HL-60 (cell line): ENCODE results near the gene LRP6.
A peak's percentile ranks its signal among the peaks of the same experiment; 100 is the strongest.

ENCODE experiments used
- DNase-seq, 2 experiments: peaks; one replicate each; pipeline ENCODE4 v3.0.0-alpha.2; 2010 to 2020; ENCODE audit warnings: low read depth in 1 of 2, low spot score in 1 of 2
- H3K27ac ChIP-seq: fragments of 250-450 bp; sonication (Bioruptor Pico); replicated peaks from 2 replicates; pipeline ENCODE4 v1.5.1; 2020; ENCODE audit warnings: mild to moderate bottlenecking, moderate library complexity
- H3K27me3 ChIP-seq: fragments of 250-450 bp; sonication (Bioruptor Pico); 2 replicates; pipeline ENCODE4 v1.5.1; 2021; ENCODE audit warnings: mild to moderate bottlenecking, moderate library complexity; ENCODE audit not compliant: insufficient read depth, poor library complexity, severe bottlenecking
- H3K4me3 ChIP-seq: replicated peaks from 2 replicates; pipeline ENCODE4 v1.5.1; 2011; ENCODE audit warnings: mild to moderate bottlenecking, control low read depth, low read length; ENCODE audit not compliant: insufficient read depth
- GABPA ChIP-seq: IDR thresholded peaks from 2 replicates; pipeline ENCODE4 v1.6.1; 2012; ENCODE audit warnings: low read depth
- POLR2AphosphoS5 ChIP-seq: IDR thresholded peaks from 2 replicates; pipeline ENCODE4 v1.6.1; 2012; ENCODE audit warnings: low read depth
- SPI1 ChIP-seq: IDR thresholded peaks from 2 replicates; pipeline ENCODE4 v1.6.1; 2012; ENCODE audit warnings: low read depth, mild to moderate bottlenecking, borderline replicate concordance
- TF ChIP-seq, protein P1 (sequence below): IDR thresholded peaks from 2 replicates; pipeline ENCODE4 v1.6.1; 2012; ENCODE audit warnings: low read depth; ENCODE audit not compliant: insufficient replicate concordance
- TF ChIP-seq, protein P2 (sequence below): IDR thresholded peaks from one replicate; pipeline ENCODE4 v1.5.1; 2011; ENCODE audit warnings: low read length, control low read depth, inconsistent platforms; ENCODE audit not compliant: insufficient read depth

Gene LRP6

GRCh38 chr12:12216349-12217017 lies 50.4 kb downstream of the LRP6 start:
- Histone ChIP-seq H3K4me3 (no peak overlapping the region), H3K27ac (no peak overlapping the region), H3K27me3 (peaks cover 2% of the 10 kb centered on the region)
- TF ChIP-seq POLR2AphosphoS5, result no peak
- TF ChIP-seq, protein P1, sequence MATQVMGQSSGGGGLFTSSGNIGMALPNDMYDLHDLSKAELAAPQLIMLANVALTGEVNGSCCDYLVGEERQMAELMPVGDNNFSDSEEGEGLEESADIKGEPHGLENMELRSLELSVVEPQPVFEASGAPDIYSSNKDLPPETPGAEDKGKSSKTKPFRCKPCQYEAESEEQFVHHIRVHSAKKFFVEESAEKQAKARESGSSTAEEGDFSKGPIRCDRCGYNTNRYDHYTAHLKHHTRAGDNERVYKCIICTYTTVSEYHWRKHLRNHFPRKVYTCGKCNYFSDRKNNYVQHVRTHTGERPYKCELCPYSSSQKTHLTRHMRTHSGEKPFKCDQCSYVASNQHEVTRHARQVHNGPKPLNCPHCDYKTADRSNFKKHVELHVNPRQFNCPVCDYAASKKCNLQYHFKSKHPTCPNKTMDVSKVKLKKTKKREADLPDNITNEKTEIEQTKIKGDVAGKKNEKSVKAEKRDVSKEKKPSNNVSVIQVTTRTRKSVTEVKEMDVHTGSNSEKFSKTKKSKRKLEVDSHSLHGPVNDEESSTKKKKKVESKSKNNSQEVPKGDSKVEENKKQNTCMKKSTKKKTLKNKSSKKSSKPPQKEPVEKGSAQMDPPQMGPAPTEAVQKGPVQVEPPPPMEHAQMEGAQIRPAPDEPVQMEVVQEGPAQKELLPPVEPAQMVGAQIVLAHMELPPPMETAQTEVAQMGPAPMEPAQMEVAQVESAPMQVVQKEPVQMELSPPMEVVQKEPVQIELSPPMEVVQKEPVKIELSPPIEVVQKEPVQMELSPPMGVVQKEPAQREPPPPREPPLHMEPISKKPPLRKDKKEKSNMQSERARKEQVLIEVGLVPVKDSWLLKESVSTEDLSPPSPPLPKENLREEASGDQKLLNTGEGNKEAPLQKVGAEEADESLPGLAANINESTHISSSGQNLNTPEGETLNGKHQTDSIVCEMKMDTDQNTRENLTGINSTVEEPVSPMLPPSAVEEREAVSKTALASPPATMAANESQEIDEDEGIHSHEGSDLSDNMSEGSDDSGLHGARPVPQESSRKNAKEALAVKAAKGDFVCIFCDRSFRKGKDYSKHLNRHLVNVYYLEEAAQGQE, result no peak
- DNase-seq, result peak in 1 of 2 experiments; percentile 3

DNA sequence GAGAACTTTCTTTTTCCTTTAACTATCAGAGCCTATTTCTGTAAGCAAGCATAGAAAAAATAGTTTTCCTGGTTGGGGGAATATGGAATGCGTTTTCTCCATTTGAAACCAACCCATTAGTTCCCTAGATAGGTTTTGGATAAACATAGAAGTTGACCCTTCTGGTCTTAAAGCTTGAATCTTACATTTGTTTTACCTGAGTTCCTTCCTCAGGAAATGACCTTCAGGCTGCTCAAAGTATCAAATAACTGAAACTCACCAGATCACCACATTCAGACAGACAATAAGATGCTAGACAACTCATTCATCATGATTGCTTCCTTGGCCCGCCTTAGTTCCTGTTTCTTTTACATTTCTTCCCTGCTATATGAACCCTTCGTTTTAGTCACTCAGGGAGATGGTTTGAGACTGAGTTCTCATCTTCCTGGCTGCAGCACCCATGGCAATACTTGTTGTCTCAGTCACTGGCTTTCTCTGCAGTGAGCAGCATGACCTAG lies 52.2 kb downstream of the LRP6 start:
- Histone ChIP-seq H3K27ac (no peak overlapping the region), H3K27me3 (peaks cover 6% of the 10 kb centered on the region), H3K4me3 (no peak overlapping the region)
- TF ChIP-seq, protein P2, sequence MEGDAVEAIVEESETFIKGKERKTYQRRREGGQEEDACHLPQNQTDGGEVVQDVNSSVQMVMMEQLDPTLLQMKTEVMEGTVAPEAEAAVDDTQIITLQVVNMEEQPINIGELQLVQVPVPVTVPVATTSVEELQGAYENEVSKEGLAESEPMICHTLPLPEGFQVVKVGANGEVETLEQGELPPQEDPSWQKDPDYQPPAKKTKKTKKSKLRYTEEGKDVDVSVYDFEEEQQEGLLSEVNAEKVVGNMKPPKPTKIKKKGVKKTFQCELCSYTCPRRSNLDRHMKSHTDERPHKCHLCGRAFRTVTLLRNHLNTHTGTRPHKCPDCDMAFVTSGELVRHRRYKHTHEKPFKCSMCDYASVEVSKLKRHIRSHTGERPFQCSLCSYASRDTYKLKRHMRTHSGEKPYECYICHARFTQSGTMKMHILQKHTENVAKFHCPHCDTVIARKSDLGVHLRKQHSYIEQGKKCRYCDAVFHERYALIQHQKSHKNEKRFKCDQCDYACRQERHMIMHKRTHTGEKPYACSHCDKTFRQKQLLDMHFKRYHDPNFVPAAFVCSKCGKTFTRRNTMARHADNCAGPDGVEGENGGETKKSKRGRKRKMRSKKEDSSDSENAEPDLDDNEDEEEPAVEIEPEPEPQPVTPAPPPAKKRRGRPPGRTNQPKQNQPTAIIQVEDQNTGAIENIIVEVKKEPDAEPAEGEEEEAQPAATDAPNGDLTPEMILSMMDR, result no peak
- TF ChIP-seq GABPA, result no peak
- no peak for TF ChIP-seq POLR2AphosphoS5
- no peak for DNase-seq

- TF ChIP-seq GABPA, result no peak
- no peak for TF ChIP-seq SPI1
- TF ChIP-seq, protein P2, result no peak
- TF ChIP-seq, protein P1, result no peak
- no peak for TF ChIP-seq POLR2AphosphoS5
- H3K4me3 ChIP-seq, result no peak overlapping the region
- no peak overlapping the region for H3K27ac ChIP-seq
- peaks cover 7% of the 10 kb centered on the region for H3K27me3 ChIP-seq
- no peak for DNase-seq
These were observed 52.6 kb downstream of the LRP6 start for GRCh38 chr12:12214201-12214600.

GRCh38 chr12:12212769-12213168 lies 54.1 kb downstream of the LRP6 start:
- H3K4me3 ChIP-seq, result no peak overlapping the region
- no peak overlapping the region for H3K27ac ChIP-seq
- H3K27me3 ChIP-seq, result peaks cover 10% of the 10 kb centered on the region
- DNase-seq, result no peak
- TF ChIP-seq POLR2AphosphoS5, result no peak

GRCh38 chr12:12210983-12211382 lies 55.9 kb downstream of the LRP6 start:
- Histone ChIP-seq H3K27ac (no peak overlapping the region), H3K27me3 (peaks cover 10% of the 10 kb centered on the region), H3K4me3 (no peak overlapping the region)
- no peak for DNase-seq
- TF ChIP-seq POLR2AphosphoS5, result no peak
- TF ChIP-seq, protein P2, result no peak
- no peak for TF ChIP-seq GABPA
- TF ChIP-seq, protein P1, result no peak
- TF ChIP-seq SPI1, result no peak
